WERI-Rb-1 (cell line): ENCODE data around the gene FASTKD1.
A peak's percentile ranks its signal among the peaks of the same experiment; 100 is the strongest.
"Not testable (repeated sequence)": the region's sequence is repeated elsewhere in the genome, so short reads cannot be mapped to it uniquely, and the experiment has no call there.

Experiments used
- DNase-seq: peaks from one replicate; pipeline ENCODE4 v3.0.0-alpha.2; 2020
- H3K27ac ChIP-seq: fragments of 250-450 bp; sonication (Bioruptor Pico); 2 replicates; pipeline ENCODE4 v1.5.1; 2020; ENCODE audit warnings: mild to moderate bottlenecking, moderate library complexity
- H3K27me3 ChIP-seq: fragments of 250-450 bp; sonication (Bioruptor Pico); 2 replicates; pipeline ENCODE4 v1.5.1; 2021; ENCODE audit warnings: mild to moderate bottlenecking, low read depth, moderate library complexity; ENCODE audit not compliant: insufficient read depth, severe bottlenecking
- H3K36me3 ChIP-seq: fragments of 250-450 bp; sonication (Bioruptor Pico); 2 replicates; pipeline ENCODE4 v1.5.1; 2020; ENCODE audit warnings: mild to moderate bottlenecking, moderate library complexity
- H3K4me3 ChIP-seq: 2 replicates; pipeline ENCODE4 v1.5.1; 2011; ENCODE audit warnings: low read depth, mild to moderate bottlenecking, control low read depth, low read length
- H3K9me3 ChIP-seq: fragments of 250-450 bp; sonication (Bioruptor Pico); 2 replicates; pipeline ENCODE4 v1.5.1; 2021; ENCODE audit warnings: mild to moderate bottlenecking, moderate library complexity; ENCODE audit not compliant: severe bottlenecking
- TF ChIP-seq, protein P1 (sequence below): IDR thresholded peaks from 2 replicates; pipeline ENCODE4 v1.5.1; 2011; ENCODE audit warnings: low read depth, mild to moderate bottlenecking, control low read depth, inconsistent platforms, low read length

The FASTKD1 gene, protein sequence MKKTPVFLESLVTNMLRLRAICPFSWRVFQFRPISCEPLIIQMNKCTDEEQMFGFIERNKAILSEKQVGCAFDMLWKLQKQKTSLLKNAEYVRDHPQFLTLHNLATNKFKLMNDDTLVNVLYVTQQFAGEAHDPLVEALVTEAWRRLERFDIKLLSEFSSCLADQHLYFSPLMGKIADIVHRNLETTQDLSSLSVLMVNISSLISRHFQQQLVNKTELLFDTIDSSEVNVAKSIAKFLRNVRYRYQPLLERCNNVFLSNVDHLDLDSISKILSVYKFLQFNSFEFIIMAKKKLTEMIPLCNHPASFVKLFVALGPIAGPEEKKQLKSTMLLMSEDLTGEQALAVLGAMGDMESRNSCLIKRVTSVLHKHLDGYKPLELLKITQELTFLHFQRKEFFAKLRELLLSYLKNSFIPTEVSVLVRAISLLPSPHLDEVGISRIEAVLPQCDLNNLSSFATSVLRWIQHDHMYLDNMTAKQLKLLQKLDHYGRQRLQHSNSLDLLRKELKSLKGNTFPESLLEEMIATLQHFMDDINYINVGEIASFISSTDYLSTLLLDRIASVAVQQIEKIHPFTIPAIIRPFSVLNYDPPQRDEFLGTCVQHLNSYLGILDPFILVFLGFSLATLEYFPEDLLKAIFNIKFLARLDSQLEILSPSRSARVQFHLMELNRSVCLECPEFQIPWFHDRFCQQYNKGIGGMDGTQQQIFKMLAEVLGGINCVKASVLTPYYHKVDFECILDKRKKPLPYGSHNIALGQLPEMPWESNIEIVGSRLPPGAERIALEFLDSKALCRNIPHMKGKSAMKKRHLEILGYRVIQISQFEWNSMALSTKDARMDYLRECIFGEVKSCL

DNA sequence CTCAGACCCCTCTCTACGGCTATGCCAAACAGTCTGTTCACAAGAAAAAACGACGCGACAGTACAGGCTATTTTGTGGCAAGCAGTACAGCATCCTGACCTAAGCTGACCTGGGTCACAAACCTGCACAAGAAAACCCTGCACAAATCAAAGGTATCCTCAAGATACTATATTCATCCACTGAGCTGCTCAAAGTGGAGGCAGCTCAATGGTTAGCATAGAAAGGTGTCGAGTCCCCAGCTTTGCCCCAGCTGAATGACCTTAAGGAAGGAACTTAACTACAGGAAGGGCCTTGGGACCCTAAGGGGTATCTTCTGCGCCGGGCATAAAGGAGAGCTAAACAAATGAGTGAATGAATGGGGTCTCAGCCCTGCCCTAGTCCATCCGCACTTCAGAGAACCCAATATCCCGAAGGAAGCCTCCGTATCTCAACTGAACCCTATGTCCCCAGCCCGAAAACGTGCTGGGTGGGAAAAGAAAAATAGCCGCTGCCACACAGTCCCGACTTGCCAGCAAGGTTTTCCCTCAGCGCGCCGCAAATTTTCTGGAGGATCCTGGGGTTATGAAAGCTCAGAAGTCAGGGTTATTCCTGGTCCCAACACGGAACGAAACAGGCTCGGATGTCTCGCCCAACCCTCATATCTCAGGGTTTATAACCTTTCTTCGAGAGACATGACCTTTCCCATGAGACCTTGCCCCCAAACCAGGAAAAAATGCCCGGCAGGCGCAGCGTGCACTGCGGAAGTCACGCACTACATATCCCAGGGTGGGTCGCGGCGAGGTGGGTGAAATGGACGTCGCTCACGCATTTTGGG, at the start of gene FASTKD1:
FASTKD1 (minus strand) TSS at position 706 of the 814 bp plus-strand sequence. CDS start 1,836 bp downstream, outside the sequence.
- H3K4me3 ChIP-seq = peak within 1 kb of the TSS; percentile 66
- TF ChIP-seq, protein P1, sequence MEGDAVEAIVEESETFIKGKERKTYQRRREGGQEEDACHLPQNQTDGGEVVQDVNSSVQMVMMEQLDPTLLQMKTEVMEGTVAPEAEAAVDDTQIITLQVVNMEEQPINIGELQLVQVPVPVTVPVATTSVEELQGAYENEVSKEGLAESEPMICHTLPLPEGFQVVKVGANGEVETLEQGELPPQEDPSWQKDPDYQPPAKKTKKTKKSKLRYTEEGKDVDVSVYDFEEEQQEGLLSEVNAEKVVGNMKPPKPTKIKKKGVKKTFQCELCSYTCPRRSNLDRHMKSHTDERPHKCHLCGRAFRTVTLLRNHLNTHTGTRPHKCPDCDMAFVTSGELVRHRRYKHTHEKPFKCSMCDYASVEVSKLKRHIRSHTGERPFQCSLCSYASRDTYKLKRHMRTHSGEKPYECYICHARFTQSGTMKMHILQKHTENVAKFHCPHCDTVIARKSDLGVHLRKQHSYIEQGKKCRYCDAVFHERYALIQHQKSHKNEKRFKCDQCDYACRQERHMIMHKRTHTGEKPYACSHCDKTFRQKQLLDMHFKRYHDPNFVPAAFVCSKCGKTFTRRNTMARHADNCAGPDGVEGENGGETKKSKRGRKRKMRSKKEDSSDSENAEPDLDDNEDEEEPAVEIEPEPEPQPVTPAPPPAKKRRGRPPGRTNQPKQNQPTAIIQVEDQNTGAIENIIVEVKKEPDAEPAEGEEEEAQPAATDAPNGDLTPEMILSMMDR = no peak
- H3K27ac ChIP-seq = peak within 1 kb of the TSS; percentile 89
- peaks cover 19% of the 10 kb centered on the region for H3K36me3 ChIP-seq
- DNase-seq = peak; percentile 95
- H3K9me3 ChIP-seq = peaks cover 7% of the 10 kb centered on the region
- no peaks in the 10 kb centered on the region for H3K27me3 ChIP-seq

DNA sequence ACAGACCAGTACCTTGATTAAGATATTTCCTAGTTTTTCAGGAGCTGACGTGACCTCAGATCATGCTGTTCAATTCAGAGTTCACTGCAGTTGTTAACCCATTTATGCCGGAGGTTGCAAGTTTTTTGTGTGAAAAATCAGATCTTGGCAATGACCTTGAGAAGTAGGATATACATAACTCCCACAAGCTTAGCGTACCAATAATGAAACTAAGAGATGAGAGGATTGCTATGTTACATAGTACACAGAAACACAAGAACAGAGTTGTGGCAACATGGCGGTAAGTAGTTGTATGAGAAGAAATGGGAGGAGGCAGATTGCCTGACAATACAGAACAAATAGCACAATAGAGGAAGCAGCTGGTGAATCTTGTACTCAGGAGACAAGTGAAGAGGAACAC, 49.6 kb upstream of the FASTKD1 start:
- no peaks in the 10 kb centered on the region for H3K27me3 ChIP-seq
- peaks cover 44% of the 10 kb centered on the region for H3K36me3 ChIP-seq
- H3K4me3 ChIP-seq = no peak overlapping the region
- no peak overlapping the region for H3K27ac ChIP-seq
- TF ChIP-seq, protein P1 = no peak
- DNase-seq = no peak
- no peaks in the 10 kb centered on the region for H3K9me3 ChIP-seq

DNA sequence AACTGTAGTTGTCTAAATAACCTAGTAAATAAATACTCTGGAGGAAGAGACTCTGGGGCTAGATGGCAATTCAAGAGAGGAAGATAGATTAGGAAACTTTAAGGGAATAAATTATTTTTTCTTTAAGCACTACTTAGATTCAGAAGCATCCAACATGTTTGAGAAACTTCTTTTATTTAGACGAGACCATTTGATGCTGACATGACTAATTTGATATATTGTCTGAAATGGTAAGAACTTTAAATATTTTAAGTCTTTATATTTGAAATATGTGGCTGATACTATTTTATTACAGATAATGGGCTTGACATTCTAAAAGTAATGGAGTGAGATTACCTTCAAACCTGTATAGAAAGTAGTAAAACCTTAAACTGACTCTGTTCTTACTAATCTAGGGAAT, 46.8 kb upstream of the FASTKD1 start:
- DNase-seq = no peak
- Histone ChIP-seq H3K4me3 (no peak overlapping the region), H3K27ac (no peak overlapping the region), H3K36me3 (peaks cover 53% of the 10 kb centered on the region), H3K27me3 (no peaks in the 10 kb centered on the region), H3K9me3 (no peaks in the 10 kb centered on the region)
- TF ChIP-seq, protein P1 = no peak

DNA sequence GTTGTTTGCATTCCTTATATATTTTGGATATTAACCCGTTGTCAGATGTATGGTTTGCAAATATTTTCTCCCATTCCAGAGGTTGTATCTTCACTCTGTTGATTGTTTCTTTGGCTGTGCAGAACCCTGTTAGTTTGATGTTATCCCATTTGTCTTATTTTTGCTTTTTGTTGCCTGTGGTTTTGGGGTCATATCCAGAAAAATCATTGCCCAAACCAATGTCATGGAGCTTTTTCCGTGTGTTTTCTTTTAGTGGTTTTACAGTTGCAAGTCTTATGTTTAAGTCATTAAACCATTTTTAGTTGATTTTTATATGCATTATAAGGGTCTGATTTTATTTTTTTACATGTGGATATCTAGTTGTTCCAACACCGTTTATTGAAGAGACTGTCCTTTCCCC, 46.3 kb upstream of the FASTKD1 start:
- H3K4me3 ChIP-seq = no peak overlapping the region
- H3K9me3 ChIP-seq = no peaks in the 10 kb centered on the region
- DNase-seq = no peak
- TF ChIP-seq, protein P1 = no peak
- no peak overlapping the region for H3K27ac ChIP-seq
- peaks cover 58% of the 10 kb centered on the region for H3K36me3 ChIP-seq
- H3K27me3 ChIP-seq = no peaks in the 10 kb centered on the region

DNA sequence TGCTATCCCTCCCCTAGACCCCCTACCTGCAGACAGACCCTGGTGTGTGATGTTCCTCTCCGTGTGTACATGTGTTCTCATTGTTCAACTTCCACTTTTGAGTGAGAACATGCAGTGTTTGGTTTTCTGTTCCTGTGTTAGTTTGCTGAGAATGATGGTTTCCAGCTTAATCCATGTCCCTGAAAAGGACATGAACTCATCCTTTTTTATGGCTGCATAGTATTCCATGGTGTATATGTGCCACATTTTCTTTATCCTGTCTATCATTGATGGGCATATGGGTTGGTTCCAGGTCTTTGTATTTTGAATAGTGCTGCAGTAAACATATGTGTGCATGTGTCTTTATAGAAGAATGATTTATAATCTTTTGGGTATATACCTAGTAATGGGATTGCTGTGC, 42.3 kb upstream of the FASTKD1 start:
- not testable (repeated sequence) for H3K9me3 ChIP-seq, H3K27ac ChIP-seq, H3K27me3 ChIP-seq, DNase-seq, H3K4me3 ChIP-seq
- H3K36me3 ChIP-seq = peaks cover 74% of the 10 kb centered on the region
